OCI-LY7 (cell line): Measurements from ENCODE around the gene CRYGA.

Experiments
- CTCF ChIP-seq: fragments of 200-600 bp; sonication (generic); conservative IDR thresholded peaks from 2 replicates; pipeline ENCODE4 v1.5.1; 2014; ENCODE audit warnings: mild to moderate bottlenecking, antibody characterized with exemption, low read length, moderate library complexity, mixed read lengths
- EZH2phosphoT487 ChIP-seq: fragments of 200-600 bp; sonication (generic); IDR thresholded peaks from 2 replicates; pipeline ENCODE4 v1.6.1; 2018; ENCODE audit warnings: low read depth, borderline replicate concordance, mild to moderate bottlenecking, mixed run types, antibody characterized with exemption, low read length, moderate library complexity, mixed read lengths

- TF ChIP-seq CTCF, result no peak
- TF ChIP-seq EZH2phosphoT487, result no peak
Observed at GRCh38 chr2:208192611-208193236, 29.3 kb upstream of the CRYGA start.
